GM12878 (cell line): Measurements from ENCODE around the gene LMO2. TPM values are rescaled to one million over a fixed set of nuclear protein-coding genes. Genes with fewer than 3 reads are reported as not detected.

ENCODE experiments used
- ATAC-seq: fragments of 200-7000 bp; cut with Tn5 transposase; 3 replicates; pipeline ENCODE4 v1.9.1; 2020; ENCODE audit warnings: mild to moderate bottlenecking, moderate library complexity
- BruUV-seq: library from RNA; stranded (reverse); fragments of 400-500 nt; replicated peaks from 2 replicates; lab custom pipeline; 2021; lab: Mats Ljungman, UMichigan
- CTCF ChIA-PET: fragments of 300-600 bp; sonication (Branson Sonifier 250); formaldehyde crosslinking; extraction: SDS; loops from one replicate; lab custom pipeline; 2021; ENCODE audit warnings: inconsistent platforms; lab: Yijun Ruan, JAX
- POLR2A ChIA-PET: fragments of 350-600 bp; formaldehyde crosslinking; extraction: SDS; loops from one replicate; lab custom pipeline; 2021; ENCODE audit warnings: inconsistent platforms; lab: Charles Lee
- RAD21 ChIA-PET: fragments of 300-600 bp; sonication (Branson Sonifier 250); formaldehyde crosslinking; loops from one replicate; lab custom pipeline; 2023; ENCODE audit warnings: antibody characterized with exemption; ENCODE audit not compliant: unreplicated experiment; lab: Charles Lee
- SMC1A ChIA-PET: fragments of 300-600 bp; sonication (Branson Sonifier 250); formaldehyde crosslinking; loops from one replicate; lab custom pipeline; 2023; ENCODE audit not compliant: unreplicated experiment, uncharacterized antibody; lab: Charles Lee
- DNase-seq: peaks from one replicate; pipeline ENCODE4 v3.0.0-alpha.2; 2011; ENCODE audit warnings: low read depth, low spot score
- FAIRE-seq: peaks from 3 replicates; lab custom pipeline; 2011; peaks lifted over from hg19 to GRCh38; lab: Jason Lieb, UNC
- H2AFZ ChIP-seq: 2 replicates; pipeline ENCODE4 v1.6.0; 2011; ENCODE audit warnings: low read depth, low read length, control low read depth; ENCODE audit not compliant: control insufficient read depth
- H3K27ac ChIP-seq: 2 replicates; pipeline ENCODE4 v1.5.1; 2011; ENCODE audit warnings: control low read depth; ENCODE audit not compliant: control insufficient read depth, insufficient read depth
- H3K27me3 ChIP-seq, 2 experiments: replicated peaks in 1 of 2; 2 replicates each; pipeline versions ENCODE4 v1.6.0 to v1.6.1; 2011; ENCODE audit warnings: low read length in 1 of 2; ENCODE audit not compliant: control insufficient read depth in 2 of 2, insufficient read depth in 2 of 2
- H3K36me3 ChIP-seq, 2 experiments: 2 replicates each; pipeline ENCODE4 v1.5.1; 2011; ENCODE audit warnings: low read length in 1 of 2; ENCODE audit not compliant: control insufficient read depth in 2 of 2, insufficient read depth in 2 of 2
- H3K4me1 ChIP-seq: 2 replicates; pipeline ENCODE4 v1.6.1; 2011; ENCODE audit warnings: mild to moderate bottlenecking, low read length, moderate library complexity, mixed read lengths; ENCODE audit not compliant: control insufficient read depth, insufficient read depth
- H3K4me2 ChIP-seq: 2 replicates; pipeline ENCODE4 v1.6.0; 2011; ENCODE audit warnings: control low read depth; ENCODE audit not compliant: control insufficient read depth, insufficient read depth
- H3K4me3 ChIP-seq: fragments of 200-600 bp; sonication (generic); 2 replicates; pipeline ENCODE4 v1.5.1; 2016
- H3K79me2 ChIP-seq: 2 replicates; pipeline ENCODE4 v1.6.0; 2011; ENCODE audit warnings: low read length; ENCODE audit not compliant: control insufficient read depth, insufficient read depth
- H3K9ac ChIP-seq: 2 replicates; pipeline ENCODE4 v1.8.0; 2011; ENCODE audit warnings: low read length, control low read depth, mixed read lengths; ENCODE audit not compliant: control insufficient read depth, insufficient read depth
- H3K9me3 ChIP-seq: replicated peaks from 3 replicates; pipeline ENCODE4 v1.5.1; 2011; ENCODE audit warnings: mild to moderate bottlenecking, low read length; ENCODE audit not compliant: control insufficient read depth, insufficient read depth
- H4K20me1 ChIP-seq: 2 replicates; pipeline ENCODE4 v1.6.0; 2011; ENCODE audit not compliant: control insufficient read depth, insufficient read depth
- CBFB ChIP-seq: IDR thresholded peaks from 2 replicates; pipeline ENCODE4 v1.6.1; 2016; ENCODE audit warnings: antibody characterized with exemption, low read depth
- GATAD2B ChIP-seq: fragments of 450-650 bp; conservative IDR thresholded peaks from 2 replicates; pipeline ENCODE4 v1.6.1; 2017; ENCODE audit warnings: low read depth, mild to moderate bottlenecking, moderate library complexity
- HCFC1 ChIP-seq: fragments of 150-350 bp; IDR thresholded peaks from 2 replicates; pipeline ENCODE4 v1.6.1; 2014; ENCODE audit warnings: low read length
- KAT2A ChIP-seq: conservative IDR thresholded peaks from 2 replicates; pipeline ENCODE4 v1.6.1; 2011; ENCODE audit warnings: low read depth, low read length; ENCODE audit not compliant: control insufficient read depth
- MTA2 ChIP-seq: fragments of 450-650 bp; IDR thresholded peaks from 2 replicates; pipeline ENCODE4 v1.6.1; 2016; ENCODE audit warnings: low read depth, mild to moderate bottlenecking, moderate library complexity
- NR2C1 ChIP-seq: fragments of 450-650 bp; IDR thresholded peaks from 2 replicates; pipeline ENCODE4 v1.6.1; 2017; ENCODE audit warnings: antibody characterized with exemption, mild to moderate bottlenecking, moderate library complexity
- PAX5 ChIP-seq: IDR thresholded peaks from 2 replicates; pipeline ENCODE4 v1.6.1; 2011; ENCODE audit warnings: low read depth, low read length, borderline replicate concordance
- POLR2A ChIP-seq: IDR thresholded peaks from 2 replicates; pipeline ENCODE4 v1.6.1; 2011; ENCODE audit warnings: low read depth, mild to moderate bottlenecking, low read length
- SIX5 ChIP-seq: IDR thresholded peaks from 2 replicates; pipeline ENCODE4 v1.6.1; 2011; ENCODE audit warnings: mild to moderate bottlenecking, low read depth, low read length, moderate library complexity; ENCODE audit not compliant: severe bottlenecking
- SUPT20H ChIP-seq: IDR thresholded peaks from 2 replicates; pipeline ENCODE4 v1.6.1; 2011; ENCODE audit warnings: low read depth, mild to moderate bottlenecking, low read length, moderate library complexity, borderline replicate concordance; ENCODE audit not compliant: control insufficient read depth
- ZBTB40 ChIP-seq: fragments of 450-650 bp; IDR thresholded peaks from 2 replicates; pipeline ENCODE4 v1.6.1; 2016; ENCODE audit warnings: mild to moderate bottlenecking, moderate library complexity, borderline replicate concordance
- WGBS: methylation state at CpG from one replicate; pipeline ENCODE4 v1.1.6; 2016; ENCODE audit warnings: low lambda C conversion rate; ENCODE audit not compliant: insufficient replicate concordance, insufficient coverage; ENCODE audit errors: missing lambda C conversion rate; 5-methylcytosine and 5-hydroxymethylcytosine counted together
- in situ Hi-C: fragments of 300-500 bp; cut with MboI; formaldehyde crosslinking; loops from 9 replicates; pipeline ENCODE4 v1.14.3; 2018; ENCODE audit warnings: mixed read lengths
- intact Hi-C: fragments of 100-400 bp; cut with micrococcal nuclease; formaldehyde crosslinking; loops from one replicate; pipeline ENCODE4 v1.14.2; 2022; ENCODE audit not compliant: unreplicated experiment
- polyA plus RNA-seq, 11 experiments: library from polyadenylated mRNA; depleted of rRNA in 4 of 11; unstranded in 6 of 11; stranded (reverse) in 5 of 11; fragments of >200 nt; fragmentation: Nextera tagmentation in 4 of 11; fragmentation: Illumina TruSeq in 1 of 11; extraction: Ambion mirVana in 4 of 11; extraction: Trizol in 1 of 11; gene quantifications; 1 replicate in 1 of 11; 2 replicates in 10 of 11; pipeline versions ENCODE4 v1.2.1 to v1.2.3, GENCODE V29; 2011 to 2016; ENCODE audit warnings: inconsistent platforms in 2 of 11, missing spikeins in 2 of 11, low read depth in 1 of 11
- total RNA-seq, 4 experiments: library from RNA; depleted of rRNA in 3 of 4; stranded (reverse); fragments of >200 nt in 3 of 4; fragmentation: Illumina TruSeq in 1 of 4; extraction: Trizol in 1 of 4; gene quantifications; 2 replicates each; pipeline versions ENCODE4 v1.2.1 to v1.2.3, GENCODE V29; 2013 to 2021

The LMO2 gene
- total and polyA plus RNA-seq, 10 of the 15 experiments (the other 5 are each of a cell fraction or from before 2014, with no cell fraction given) = 0.29 to 1.9 (median 1.1) TPM; not detected in 1

GRCh38 chr11:33827206-33827605 lies 64.7 kb downstream of the LMO2 start:
- intact Hi-C loops = loop anchor here (10.0 kb wide), 1 partner anchor 282 kb away; no protein-coding TSS in a partner anchor

GRCh38 chr11:33825854-33826560 lies 65.9 kb downstream of the LMO2 start:
- H3K4me3 ChIP-seq = no peak overlapping the region
- ChIA-PET POLR2A (no interaction called here), SMC1A (interaction anchor here (1.2 to 1.6 kb wide), 5 partner anchors 13 to 649 kb away, joined by 3 to 4 read pairs (median 3); no protein-coding TSS in a partner anchor), CTCF (interaction anchor here (1.4 to 13.6 kb wide), 3 partner anchors 18 to 83 kb away, joined by 4 to 153 read pairs (median 6); no protein-coding TSS in a partner anchor), RAD21 (interaction anchor here (0.8 to 9.0 kb wide), 2 partner anchors 17 to 84 kb away, joined by 3 to 54 read pairs; no protein-coding TSS in a partner anchor)
- no peaks in the 10 kb centered on the region for H3K36me3 ChIP-seq
- H3K9ac ChIP-seq = no peak overlapping the region
- in situ Hi-C loops (loop anchor here (10.0 kb wide), 1 partner anchor 461 kb away; no protein-coding TSS in a partner anchor), intact Hi-C loops (loop anchor here (10.0 kb wide), 1 partner anchor 281 kb away; no protein-coding TSS in a partner anchor)
- H3K4me2 ChIP-seq = no peak overlapping the region
- H3K27me3 ChIP-seq = peaks cover 9 to 12% of the 10 kb centered on the region in 2 experiments; a peak in 3 of 4 replicates
- H2AFZ ChIP-seq = no peak overlapping the region
- no TSS peak for BruUV-seq
- ATAC-seq = peak; percentile 28; the same call in 1 of the 3 replicates
- H4K20me1 ChIP-seq = no peaks in the 10 kb centered on the region
- no peaks in the 10 kb centered on the region for H3K9me3 ChIP-seq
- H3K79me2 ChIP-seq = no peaks in the 10 kb centered on the region
- no peak for FAIRE-seq
- no peak overlapping the region for H3K27ac ChIP-seq
- WGBS = 29% methylated on average over 3 of the region's 3 CpGs
- H3K4me1 ChIP-seq = peaks cover 4% of the 10 kb centered on the region; the same call in 1 of the 2 replicates
- no peak for DNase-seq
- TF ChIP-seq NR2C1 (no peak), HCFC1 (no peak), PAX5 (no peak), SIX5 (no peak), SUPT20H (no peak), ZBTB40 (no peak), KAT2A (no peak), GATAD2B (no peak), POLR2A (no peak), CBFB (no peak), MTA2 (no peak)

More at GRCh38 chr11:33827206-33827605, 64.7 kb downstream of the LMO2 start:
- FAIRE-seq (no peak), DNase-seq (no peak), ATAC-seq (no peak)
- Histone ChIP-seq H3K79me2 (no peaks in the 10 kb centered on the region), H3K27me3 (peaks cover 10 to 12% of the 10 kb centered on the region in 2 experiments; a peak in 3 of 4 replicates), H3K27ac (no peak overlapping the region), H4K20me1 (no peaks in the 10 kb centered on the region), H3K4me1 (peaks cover 4% of the 10 kb centered on the region; the same call in 1 of the 2 replicates), H3K9ac (no peak overlapping the region), H2AFZ (no peak overlapping the region), H3K36me3 (no peaks in the 10 kb centered on the region), H3K9me3 (no peaks in the 10 kb centered on the region), H3K4me2 (no peak overlapping the region), H3K4me3 (no peak overlapping the region)
- ChIA-PET SMC1A (interaction anchor here (0.7 to 2.0 kb wide), 7 partner anchors 12 to 443 kb away, joined by 3 to 25 read pairs (median 3); no protein-coding TSS in a partner anchor), CTCF (interaction anchor here (0.7 to 13.6 kb wide), 6 partner anchors 20 to 111 kb away, joined by 3 to 153 read pairs (median 4); no protein-coding TSS in a partner anchor), RAD21 (interaction anchor here (0.8 to 9.0 kb wide), 3 partner anchors 19 to 141 kb away, joined by 3 to 54 read pairs (median 3); no protein-coding TSS in a partner anchor), POLR2A (no interaction called here)
- in situ Hi-C loops = loop anchor here (10.0 kb wide), 1 partner anchor 462 kb away; no protein-coding TSS in a partner anchor
- BruUV-seq = no TSS peak
- WGBS = 36% methylated on average over 4 of the region's 4 CpGs
- TF ChIP-seq NR2C1 = no peak
